Iris pigment epithelial cell (primary cell): ENCODE measurements around the gene LEFTY2.
A peak's percentile ranks its signal among the peaks of the same experiment; 100 is the strongest.
"Not testable (repeated sequence)": the region's sequence is repeated elsewhere in the genome, so short reads cannot be mapped to it uniquely, and the experiment has no call there.

Experiments used
- DNase-seq: peaks from one replicate; pipeline ENCODE4 v3.0.0-alpha.2; 2011; ENCODE audit warnings: low read depth

Gene LEFTY2

DNA sequence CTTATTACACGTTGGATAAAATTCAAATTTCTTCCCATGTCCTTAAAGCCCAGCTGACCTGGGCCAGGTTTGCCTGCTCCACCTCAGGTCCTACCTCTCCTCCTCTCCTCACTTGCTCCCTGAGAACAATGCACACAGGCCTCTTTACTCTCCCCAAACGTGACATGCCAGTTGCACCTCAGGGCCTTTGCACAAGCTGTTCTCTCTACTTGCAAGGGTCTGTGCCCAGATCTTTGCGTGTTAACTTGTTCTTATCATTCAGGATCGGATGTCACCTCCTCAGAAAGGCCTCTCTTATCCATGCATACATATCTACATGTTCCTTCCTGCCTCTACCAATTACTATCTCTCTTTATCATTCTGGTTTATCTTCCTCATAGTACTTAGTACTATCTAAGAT lies 37.4 kb downstream of the LEFTY2 start:
- DNase-seq = no peak

DNA sequence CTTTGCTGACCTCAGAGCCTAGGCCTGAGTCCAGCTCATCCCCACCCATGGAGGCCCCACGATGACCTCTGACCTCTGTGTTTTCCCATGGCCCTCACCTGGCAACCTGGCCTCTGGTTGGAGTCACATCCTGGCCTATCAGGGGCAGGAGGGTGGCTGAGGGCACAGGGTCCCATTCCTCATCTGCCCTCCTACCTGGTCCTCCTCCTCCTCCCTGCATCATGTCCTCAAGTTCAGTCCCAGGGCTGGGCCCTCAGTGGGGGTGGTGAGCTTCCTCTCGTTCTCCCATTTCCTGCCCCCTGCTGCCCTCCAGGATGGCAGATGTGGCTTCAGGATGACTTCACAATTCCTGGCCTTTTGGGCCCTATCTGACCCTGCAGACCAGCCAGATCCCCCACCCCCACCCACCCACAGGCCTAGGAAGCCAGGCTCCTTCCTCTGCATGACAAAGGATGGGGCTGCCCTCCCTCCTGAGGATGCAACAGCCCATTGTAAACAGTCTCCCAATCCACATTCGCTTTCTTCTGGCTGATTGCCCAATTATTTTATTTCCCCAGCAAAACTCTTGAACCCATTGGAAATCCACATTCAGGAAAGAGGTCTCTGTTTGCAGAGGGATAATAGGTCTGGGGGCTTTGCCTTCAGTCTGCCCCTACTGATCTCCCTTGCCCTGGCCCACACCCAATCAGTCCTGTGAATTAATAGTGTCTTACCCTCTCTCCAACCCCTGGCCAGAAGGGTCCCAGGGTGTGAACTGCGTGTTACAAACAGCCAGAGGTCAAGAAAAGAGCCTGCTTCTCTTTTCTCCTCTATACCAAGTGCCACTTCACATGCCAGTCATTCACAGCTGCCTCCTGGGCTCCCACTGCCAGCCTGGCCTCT lies 41.7 kb downstream of the LEFTY2 start:
- no peak for DNase-seq

DNA sequence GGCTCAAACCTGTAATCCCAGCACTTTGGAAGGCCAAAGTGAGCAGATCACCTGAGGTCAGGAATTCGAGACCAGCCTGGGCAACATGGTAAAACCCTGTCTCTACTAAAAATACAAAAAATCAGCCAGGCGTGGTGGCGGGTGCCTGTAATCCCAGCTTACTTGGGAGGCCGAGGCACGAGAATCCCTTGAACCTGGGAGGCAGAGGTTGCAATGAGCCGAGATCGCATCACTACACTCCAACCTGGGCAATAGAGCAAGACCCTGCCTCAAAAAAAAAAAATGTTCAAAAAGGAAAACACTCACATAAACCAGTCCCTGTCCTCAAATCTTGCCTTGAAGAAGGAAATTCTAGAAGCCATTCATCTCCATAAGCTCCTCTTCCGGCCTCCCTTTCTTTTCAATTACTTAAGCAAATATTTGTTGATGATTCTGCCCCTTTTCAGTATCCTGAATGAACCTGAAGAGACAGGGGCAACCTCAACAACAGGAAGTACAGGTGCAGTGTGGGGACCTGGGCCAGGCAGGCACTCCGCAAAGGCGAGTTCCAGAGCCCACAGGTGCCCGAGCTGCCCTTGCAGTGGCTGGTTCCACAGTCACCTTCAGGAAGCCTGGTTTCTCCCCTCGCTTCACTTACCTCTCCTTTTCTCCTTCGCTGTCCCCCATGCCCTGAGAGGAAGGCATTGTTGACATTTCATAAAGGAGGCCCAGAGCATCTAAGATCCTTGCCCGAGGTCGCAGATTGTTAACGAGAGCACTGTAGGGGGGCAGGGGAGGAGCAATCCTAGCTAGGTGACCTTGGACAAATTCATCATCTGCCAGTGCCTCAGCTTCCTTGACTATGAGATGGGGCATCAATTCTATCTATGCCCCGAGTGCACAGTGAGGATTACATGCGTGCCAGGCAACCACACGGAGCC lies 43.2 kb downstream of the LEFTY2 start:
- DNase-seq = no peak

DNA sequence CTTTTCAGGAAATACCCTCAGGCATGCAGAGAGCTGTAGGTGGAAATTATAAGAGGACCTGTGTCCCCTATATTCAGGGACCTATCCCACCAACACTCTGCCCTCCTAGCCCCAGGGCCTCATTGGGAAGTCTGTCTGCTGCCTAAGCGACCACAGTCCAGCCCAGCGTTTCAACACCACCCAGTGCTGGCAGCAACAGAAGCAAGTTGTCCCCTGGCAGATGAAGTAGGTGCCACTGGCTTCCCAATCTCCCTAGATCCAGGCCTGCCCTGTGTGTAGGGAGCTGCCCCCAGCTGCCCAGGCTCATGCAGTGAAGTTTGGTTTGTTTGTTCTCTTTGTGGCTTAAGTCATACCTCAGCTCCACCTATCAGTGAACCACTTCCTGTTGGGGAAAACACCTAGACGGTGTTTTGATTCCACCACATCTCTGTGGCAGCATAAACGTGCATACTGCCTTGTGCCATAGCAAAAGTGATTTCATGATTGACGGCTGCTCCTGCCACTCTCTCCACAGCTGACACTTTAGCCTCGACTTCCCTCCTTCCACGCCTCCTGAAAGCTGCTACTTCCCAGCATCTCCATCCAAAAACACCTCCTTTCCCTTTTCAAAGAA lies 44.0 kb downstream of the LEFTY2 start:
- DNase-seq = peak; percentile 50

DNA sequence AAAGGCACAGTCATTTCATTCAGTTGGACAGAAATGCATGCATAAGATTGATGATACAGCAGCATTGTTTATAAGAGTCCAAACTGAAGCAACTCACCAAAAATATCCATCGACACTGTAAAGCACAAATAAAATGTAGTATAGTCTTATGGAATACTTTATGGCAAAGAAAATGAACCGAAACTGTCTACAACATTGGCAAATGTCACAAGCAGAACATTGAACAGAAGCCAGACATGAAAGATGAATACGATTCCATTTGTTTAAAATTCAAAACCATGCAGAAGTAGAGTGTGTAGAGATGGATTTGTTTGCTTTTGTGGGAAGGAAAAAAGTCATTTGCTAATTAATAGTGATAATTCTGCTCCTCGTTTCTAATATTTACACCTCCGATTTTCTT lies 44.5 kb downstream of the LEFTY2 start:
- no peak for DNase-seq

DNA sequence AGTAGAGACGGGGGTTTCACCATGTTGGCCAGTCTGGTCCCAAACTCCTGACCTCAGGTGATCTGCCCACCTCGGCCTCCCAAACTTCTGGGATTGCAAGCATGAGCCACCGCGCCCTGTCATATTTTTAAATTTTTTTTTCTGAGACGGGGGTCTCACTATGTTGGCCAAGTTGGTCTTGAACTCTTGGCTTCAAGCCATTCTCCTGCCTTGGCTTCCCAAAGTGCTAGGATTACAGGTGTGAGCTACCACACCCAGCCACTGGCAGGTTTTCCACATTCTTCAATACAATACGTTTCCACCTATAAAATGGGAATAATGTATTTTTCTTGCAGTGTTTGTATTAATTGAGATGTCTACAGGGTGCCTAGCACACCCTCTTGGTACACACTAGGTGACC lies 48.7 kb downstream of the LEFTY2 start:
- DNase-seq = no peak

DNA sequence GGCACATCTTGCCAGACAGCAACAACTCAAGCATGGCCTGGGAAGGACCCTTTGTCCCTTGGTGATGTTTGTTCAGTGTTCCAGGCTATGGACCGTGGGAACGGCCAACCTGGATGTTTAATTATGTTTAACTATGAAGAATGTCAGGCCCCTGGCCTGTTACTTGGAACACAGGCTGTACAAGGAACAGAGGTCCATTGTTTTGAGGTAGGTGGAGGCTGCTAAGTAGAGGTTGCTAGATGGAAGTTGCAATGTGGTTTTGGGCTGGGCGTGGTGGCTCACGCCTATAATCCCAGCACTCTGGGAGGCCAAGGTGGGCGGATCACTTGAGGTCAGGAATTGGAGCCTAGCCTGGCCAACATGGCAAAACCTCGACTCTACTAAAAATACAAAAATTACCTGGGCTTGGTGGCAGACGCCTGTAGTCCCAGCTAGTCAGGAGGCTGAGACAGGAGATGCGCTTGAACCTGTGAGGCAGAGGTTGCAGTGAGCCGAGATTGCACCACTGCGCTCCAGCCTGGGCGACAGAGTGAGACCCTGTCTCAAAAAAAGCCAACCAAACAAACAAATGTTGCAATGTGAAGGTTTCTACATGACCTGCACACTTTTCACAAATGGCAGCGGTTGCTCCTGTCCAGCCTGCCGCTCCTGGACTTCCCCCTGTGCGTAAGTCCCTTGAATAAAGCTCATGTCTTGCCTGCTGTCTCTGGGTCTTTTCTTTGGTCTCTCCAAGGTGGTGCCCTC lies 49.6 kb downstream of the LEFTY2 start:
- no peak for DNase-seq

DNA sequence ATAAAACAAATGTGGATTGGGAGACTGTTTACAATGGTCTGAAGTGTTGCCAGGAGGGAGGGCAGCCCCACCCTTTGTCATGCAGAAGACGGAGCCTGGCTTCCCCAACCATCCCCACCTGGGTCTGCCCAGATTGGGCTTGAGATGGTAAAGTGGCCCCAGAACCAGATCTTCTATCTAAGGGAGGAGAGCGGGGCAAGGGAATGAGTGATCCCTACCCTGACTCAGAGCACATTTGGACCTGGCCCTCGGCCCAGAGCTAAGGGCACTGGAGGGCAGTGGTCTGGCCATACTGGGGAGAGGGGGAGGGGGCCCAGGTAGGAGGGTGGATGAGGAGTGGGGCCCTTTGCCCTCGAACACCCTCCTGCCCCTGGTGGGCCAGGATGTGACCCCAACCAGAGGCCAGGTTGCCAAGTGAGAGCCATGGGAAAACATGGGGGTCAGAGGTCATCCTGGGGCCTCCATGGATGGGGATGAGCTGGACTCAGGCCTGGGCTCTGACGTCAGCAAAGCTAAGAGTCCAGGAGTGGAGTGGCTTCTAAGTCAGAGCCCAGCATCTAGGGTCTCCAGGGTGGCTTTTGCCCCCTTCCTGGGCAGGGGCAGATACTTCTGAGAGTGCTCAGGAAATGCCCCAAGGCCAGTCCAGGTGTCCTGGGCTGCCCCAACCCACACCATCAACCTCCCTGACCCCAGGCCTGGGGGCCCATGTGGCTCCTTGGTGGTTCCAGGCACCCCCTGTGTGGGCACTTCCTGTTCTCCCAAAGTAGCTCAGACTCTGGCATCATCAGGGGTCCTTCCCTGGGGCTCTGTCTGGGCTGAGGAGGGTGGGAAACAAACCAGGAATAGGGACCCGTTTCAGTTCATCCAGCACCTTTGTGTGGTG lies 50.4 kb downstream of the LEFTY2 start:
- no peak for DNase-seq

DNA sequence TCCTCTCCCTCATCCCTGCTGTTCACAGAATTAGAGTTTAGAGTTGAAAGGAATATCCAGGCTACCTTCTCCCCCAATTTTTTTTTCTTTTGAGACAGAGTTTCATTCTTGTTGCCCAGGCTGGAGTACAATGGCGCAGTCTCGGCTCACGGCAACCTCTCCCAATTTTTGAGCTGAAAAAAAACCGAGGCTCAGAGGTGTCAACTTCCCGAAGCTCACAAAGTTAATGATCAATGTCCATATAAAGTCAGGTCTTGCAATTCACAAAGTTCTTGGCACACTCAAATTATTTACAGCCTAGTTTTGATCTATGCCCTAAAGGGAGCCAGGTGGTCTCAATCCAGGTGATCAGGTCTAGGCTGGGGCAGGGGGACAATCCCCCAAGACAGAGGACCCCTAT lies 51.3 kb downstream of the LEFTY2 start:
- DNase-seq = no peak

DNA sequence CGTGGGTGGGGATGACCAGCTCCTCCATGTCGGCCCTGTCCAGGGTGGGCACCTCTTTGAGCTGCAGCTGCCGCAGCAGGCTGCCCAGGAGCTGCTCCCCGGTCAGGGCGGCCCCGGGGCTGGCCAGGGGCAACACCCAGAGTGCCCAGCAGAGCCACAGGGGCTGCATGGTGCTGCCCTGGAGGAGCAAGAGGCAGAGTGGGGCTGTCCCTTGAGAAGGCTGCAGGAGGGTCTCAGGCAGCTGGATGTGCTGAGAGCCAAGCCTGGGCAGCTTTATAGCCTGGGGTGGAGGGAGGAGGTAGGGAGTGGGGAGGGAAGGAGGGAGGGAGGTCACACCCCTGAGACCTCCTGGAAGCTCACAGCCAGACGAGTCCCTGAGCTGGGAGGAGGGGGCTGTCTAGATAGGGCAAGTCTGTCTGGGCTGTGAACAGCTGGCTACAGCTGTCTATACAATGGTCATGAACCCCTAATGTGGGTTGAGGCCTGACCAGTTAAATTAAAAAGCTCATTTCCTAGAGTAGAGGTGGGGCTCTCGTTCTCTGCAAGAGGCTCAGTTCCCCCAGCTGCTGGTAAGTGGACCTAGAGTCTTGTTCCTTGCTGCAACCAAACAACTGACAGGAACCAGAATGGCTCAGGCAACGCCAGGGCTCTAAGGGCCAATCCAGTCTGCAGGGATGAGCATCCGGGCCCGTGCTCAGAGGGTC lies 52.0 kb downstream of the LEFTY2 start, which contains the start of gene LEFTY1:
Gene LEFTY1, minus strand, starts transcription at position 249 of the 704 bp plus-strand sequence. Its CDS starts 80 bp downstream, at position 169.
- DNase-seq = no peak

DNA sequence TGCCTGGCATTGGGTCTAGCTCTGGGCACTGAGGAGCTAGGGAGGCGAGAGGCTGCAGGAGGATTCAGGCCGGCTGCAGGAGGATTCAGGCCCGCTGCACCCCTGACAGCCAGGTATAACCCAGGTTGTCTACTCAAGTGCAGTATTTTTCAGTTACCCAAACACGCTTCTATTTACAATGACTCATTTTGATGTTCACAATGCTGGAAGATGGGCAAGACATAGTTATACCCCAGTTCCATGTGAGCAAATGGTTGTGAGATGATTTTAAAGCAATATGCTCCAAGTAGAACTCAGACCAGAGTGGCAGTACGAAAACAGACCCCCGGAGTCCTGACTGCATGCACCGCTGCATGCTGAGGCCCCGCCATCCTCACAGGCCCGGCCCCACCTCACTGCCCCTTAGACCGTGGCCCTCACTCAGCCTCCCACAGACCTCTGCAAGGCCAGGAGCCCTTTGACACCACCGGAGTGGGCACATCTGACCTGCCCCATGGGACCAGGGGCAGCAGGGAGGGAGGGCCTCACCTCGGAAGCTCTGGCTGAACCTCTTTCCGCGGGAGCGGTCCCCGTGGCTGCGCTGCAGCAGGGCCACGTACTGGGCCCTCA lies 52.6 kb downstream of the LEFTY2 start:
- no peak for DNase-seq

DNA sequence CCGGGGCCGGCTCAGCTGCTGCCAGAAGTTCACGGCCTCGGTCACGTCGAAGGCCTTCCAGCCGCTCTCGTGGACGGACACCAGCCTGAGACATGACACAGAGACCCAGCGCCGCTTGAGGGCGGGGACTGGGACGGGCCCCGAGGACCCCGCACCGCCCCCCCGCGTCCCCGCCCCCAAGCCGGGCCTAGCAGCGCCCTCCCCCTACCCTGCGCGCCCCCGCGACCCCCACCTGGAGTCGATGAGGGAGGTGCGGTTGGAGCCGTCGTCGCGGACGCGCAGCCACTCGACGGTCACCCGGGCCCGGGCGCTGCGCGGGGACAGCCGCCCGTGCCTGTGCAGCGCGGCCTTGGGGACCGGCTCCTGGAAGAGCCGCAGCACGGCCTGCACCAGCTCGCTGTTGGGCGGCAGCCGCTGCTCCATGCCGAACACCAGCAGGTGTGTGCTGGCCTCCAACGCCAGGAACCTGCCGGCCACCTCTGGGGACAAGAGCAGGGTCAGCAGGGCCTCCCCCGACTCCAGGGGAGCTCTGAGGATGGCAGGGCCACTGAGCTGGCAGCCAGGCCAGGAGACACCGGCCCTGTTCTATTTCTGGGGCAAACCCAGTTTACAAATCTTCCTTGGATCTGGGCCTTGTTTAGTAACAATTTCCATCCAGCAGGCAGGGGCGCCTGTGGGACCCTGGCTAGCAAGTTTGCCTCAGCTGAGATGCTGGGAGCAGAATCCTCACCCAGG lies 53.3 kb downstream of the LEFTY2 start:
- not testable (repeated sequence) for DNase-seq

DNA sequence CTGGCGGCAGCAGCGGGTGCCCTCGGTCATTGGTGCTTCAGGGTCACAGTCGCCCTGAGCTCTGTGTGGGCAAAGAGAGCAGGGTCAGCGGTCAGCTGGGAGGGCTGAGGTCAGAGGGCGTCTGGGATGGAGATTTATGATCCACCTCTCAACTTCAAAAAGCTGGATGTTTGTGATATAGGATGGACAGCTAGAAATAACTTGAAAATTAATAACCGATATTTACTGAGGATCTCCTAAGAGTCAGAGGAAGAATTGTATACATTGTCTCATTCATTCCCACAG lies 54.0 kb downstream of the LEFTY2 start:
- no peak for DNase-seq
